HG03066 (cell line): ENCODE data around the gene NLGN4X.
A peak's percentile ranks its signal among the peaks of the same experiment; 100 is the strongest.

Source experiments
- ATAC-seq: cut with Tn5 transposase; IDR thresholded peaks from one replicate; pipeline ENCODE4 v1.9.1; 2021; ENCODE audit warnings: low read depth; ENCODE audit not compliant: unreplicated experiment

The NLGN4X gene

DNA sequence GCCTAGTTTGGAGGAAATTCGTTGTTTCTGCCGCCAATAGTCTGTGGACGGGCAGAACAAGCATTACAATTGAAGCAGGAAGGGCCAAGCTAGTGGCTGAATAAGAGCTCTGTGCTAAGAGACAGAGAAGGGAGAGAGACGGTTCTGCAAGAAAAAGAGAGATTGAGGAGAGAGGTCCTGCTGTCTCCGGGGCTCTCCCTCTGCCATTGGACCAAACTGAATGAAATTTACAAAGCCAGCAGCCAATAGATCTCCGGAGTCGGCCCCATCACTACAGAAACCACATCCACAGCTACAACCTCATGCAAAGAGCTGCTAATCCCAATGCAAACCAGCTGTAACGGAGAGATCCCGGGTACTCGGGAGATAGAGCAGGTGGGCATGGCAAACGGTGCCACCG, at the start of gene NLGN4X:
Gene NLGN4X (minus strand): TSS at position 148 of the 400 bp plus-strand sequence. CDS start 77,401 bp downstream, outside the sequence.
- ATAC-seq, result no peak

GRCh38 chrX:6266041-6266440, 37.4 kb upstream of the NLGN4X start:
- no peak for ATAC-seq

DNA sequence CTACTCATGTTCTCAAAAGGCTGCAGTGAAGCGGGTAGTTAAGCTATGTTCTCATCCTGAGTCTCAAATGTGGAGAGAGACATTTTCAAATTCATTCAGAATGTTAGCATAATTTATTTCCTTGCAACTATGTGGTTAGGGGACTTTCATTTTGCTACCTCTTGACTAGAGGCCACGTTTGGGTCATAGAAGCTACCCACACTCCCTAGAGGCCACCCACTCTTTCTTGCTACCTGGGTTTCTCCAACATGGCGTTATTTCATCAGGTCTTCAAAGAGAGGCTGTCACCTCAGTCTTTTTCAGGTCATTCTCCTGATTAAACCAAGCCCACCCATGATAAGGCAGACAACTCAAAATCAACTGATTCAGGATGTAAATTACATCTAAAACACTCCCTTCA, 34.3 kb upstream of the NLGN4X start:
- ATAC-seq, result no peak

GRCh38 chrX:6257025-6257424, 28.4 kb upstream of the NLGN4X start:
- no peak for ATAC-seq

- no peak for ATAC-seq
These were observed 16.0 kb upstream of the NLGN4X start for GRCh38 chrX:6244666-6245065.

- no peak for ATAC-seq
These were observed 9.9 kb upstream of the NLGN4X start for GRCh38 chrX:6238576-6238975.

DNA sequence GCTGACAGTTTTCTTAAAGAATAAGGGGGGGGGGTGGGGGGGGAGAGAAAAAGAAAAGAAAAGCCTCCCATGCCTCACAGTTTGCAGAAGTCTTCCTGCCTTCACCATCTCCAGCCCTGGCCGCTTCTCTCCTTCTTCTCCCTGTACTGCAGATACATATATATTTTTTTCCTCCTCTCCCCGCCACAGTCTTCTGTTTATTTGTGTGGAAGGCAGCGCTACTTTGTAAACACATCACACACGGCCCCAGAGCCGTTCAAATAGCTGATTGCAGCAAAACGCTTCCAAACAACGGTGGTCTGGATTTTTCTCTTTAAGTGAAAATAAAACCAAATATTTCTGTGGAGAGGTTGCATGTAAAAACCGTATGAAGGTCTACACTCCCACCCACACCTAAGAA, 732 bp downstream of the NLGN4X start:
- ATAC-seq, result no peak

DNA sequence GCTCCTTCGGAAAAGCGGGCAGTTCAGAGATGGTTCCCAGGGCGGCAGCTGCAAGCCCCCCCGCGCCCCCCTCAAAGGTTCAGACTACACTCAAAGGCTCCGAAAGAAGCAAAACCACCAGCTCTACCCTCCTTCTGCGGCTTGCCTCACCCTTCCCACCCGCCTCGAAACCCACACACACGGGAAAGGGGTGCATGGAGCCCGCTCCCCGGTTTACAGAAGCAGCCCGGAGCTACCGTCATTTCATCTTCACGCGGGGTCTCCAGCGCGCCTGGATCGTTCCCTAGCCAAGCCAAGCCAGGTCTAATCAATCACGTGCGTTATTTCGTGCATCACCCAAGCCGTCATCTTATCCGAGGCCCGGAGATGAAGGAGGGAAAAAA, 1.2 kb downstream of the NLGN4X start:
- ATAC-seq, result no peak

GRCh38 chrX:6226596-6227452, 1.8 kb downstream of the NLGN4X start:
- no peak for ATAC-seq

- no peak for ATAC-seq
These were observed 2.6 kb downstream of the NLGN4X start for GRCh38 chrX:6225911-6226595.

- no peak for ATAC-seq
These were observed 3.3 kb downstream of the NLGN4X start for GRCh38 chrX:6225288-6225910.

- ATAC-seq, result no peak
These were observed 5.2 kb downstream of the NLGN4X start for GRCh38 chrX:6223516-6223915.

DNA sequence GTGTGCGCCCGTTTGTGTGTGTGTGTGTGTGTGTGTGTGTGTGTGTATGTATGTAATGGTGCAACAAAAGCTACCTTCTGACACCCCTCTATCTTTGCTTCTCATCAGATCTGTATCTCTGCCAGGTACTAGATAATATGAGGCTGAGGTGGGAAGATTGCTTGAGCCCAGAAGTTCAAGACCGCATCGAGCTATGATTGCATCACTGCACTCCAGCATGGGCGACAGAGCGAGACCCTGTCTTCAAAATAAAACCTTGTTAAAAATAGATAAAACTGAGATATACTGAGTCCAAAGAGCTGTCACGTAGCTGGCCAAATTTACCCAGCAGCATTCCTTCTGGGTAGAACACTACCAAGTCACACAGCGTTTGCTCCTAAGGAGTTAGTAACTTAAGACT, 18.4 kb downstream of the NLGN4X start:
- ATAC-seq, result no peak

GRCh38 chrX:6203462-6204215, 25.0 kb downstream of the NLGN4X start:
- no peak for ATAC-seq

DNA sequence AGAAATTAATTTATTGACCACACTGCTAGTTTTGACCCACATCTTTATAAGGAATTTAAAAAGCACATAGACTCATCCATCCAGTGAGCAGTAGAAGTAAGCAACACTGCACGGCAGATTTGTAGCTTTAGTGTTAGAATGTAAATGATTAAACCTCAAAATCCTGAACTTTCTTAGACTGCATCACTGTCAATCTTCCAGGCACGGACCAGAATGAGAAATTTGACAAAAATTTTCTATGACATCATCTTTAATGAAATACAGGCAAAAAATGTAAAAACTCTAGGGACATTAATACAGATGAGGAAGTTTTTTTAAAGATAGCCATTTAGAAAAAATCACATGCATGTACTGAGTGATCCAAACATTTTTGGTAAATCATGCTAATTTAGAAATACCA, 29.2 kb downstream of the NLGN4X start:
- no peak for ATAC-seq

- ATAC-seq, result no peak
These were observed 41.4 kb downstream of the NLGN4X start for GRCh38 chrX:6187256-6187655.

DNA sequence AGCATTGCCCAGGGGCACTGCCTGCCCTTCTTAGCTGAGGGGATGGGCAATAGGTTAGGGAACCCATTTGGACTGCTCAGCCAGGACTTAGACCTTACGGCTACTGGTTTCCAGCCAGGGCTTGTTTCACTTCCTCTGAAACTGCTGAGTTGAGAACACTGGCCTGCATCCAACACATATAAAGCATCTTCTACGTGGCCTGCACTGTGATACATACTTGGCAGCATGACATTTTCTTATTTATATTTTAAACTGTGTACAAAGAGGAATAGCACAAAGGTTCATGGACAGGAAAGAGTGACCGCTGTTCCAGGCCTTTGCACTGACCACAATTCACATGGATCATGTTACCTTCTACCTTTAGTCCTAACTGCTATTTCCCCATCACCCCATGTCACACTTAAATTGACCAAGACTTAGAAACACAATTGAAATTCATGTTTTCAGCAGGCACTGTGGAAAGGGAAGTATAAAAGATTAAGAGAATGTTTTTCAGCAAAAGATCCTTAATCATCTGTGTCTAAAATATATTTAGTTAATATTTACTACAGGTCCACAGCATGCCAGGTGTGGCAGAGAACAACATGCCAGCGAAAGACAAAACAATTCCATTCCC, 43.7 kb downstream of the NLGN4X start:
- ATAC-seq, result peak; percentile 87

DNA sequence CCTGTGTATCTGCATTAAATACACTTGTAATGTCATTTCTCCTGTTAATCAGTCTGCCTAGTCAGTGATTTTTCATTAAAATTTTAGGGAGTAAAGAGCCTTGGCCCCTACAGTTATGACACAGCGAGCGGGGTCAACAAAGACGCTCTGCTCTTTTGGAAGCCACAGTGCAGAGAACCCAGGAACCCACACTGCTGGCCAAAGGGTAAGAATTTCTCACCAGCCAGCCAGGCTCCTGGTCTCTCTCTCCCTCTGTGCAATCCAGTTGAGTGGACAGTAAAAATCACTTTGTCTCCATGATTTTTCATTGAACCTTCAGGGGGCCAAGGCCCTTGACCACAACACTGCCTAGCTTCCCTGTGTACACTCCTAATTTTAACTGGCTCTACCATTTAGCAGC, 52.8 kb downstream of the NLGN4X start:
- no peak for ATAC-seq

DNA sequence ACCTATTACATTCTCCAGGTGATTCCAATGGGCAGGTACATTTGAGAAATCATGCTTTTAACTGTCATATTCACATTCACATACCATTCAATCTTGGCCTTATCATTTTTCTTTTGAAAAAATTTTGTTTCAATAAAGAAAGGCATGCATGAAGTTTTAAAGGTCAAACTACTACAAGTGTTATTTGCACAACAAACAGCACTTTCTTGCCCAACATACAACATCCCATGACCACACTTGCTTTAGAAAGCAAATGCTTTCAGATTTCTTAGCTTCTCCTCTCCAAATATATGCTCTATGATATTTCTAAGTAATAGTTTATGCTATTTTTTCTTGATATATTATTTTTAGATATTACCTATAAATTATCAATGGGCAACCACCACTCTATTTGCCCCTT, 58.2 kb downstream of the NLGN4X start:
- no peak for ATAC-seq

GRCh38 chrX:6169407-6169806, 59.3 kb downstream of the NLGN4X start:
- ATAC-seq, result no peak
